Activated CD8-positive, alpha-beta memory T cell treated with anti-CD3 and anti-CD28 coated beads, Interleukin-2, amount 50 U/mL, for 24 hours (primary cell): ENCODE measurements around the gene MMRN1.

ENCODE experiments used
- DNase-seq: peaks from one replicate; pipeline ENCODE4 v3.0.0-alpha.2; 2020; ENCODE audit errors: extremely low read depth

Gene MMRN1

GRCh38 chr4:89894649-89895550, at the start of gene MMRN1:
Gene MMRN1 (plus strand): TSS chr4:89894854. CDS start chr4:89894972, 118 bp downstream.
- DNase-seq, result no peak

- no peak for DNase-seq
Measured at GRCh38 chr4:89847571-89848325, 46.9 kb upstream of the MMRN1 start.

GRCh38 chr4:89855236-89855635, 39.4 kb upstream of the MMRN1 start:
- no peak for DNase-seq

- no peak for DNase-seq
Measured at GRCh38 chr4:89860971-89861370, 33.7 kb upstream of the MMRN1 start.

GRCh38 chr4:89863533-89863932, 31.1 kb upstream of the MMRN1 start:
- no peak for DNase-seq

GRCh38 chr4:89868276-89868675, 26.4 kb upstream of the MMRN1 start:
- DNase-seq, result no peak

GRCh38 chr4:89868999-89869589, 25.6 kb upstream of the MMRN1 start:
- no peak for DNase-seq

GRCh38 chr4:89871211-89871610, 23.4 kb upstream of the MMRN1 start:
- DNase-seq, result no peak

GRCh38 chr4:89876548-89876947, 18.1 kb upstream of the MMRN1 start:
- DNase-seq, result no peak

- DNase-seq, result no peak
Measured at GRCh38 chr4:89878611-89879010, 16.0 kb upstream of the MMRN1 start.

GRCh38 chr4:89879215-89879614, 15.4 kb upstream of the MMRN1 start:
- DNase-seq, result no peak

GRCh38 chr4:89889289-89889688, 5.4 kb upstream of the MMRN1 start:
- no peak for DNase-seq

GRCh38 chr4:89897867-89898266, 3.2 kb downstream of the MMRN1 start:
- DNase-seq, result no peak

- DNase-seq, result no peak
Measured at GRCh38 chr4:89898304-89898716, 3.7 kb downstream of the MMRN1 start.

GRCh38 chr4:89899152-89899551, 4.5 kb downstream of the MMRN1 start:
- DNase-seq, result no peak

- no peak for DNase-seq
Measured at GRCh38 chr4:89899854-89900253, 5.2 kb downstream of the MMRN1 start.

- peak; percentile 20 for DNase-seq
Measured at GRCh38 chr4:89901808-89902431, 7.3 kb downstream of the MMRN1 start.

- no peak for DNase-seq
Measured at GRCh38 chr4:89904524-89904923, 9.9 kb downstream of the MMRN1 start.

- DNase-seq, result no peak
Measured at GRCh38 chr4:89906316-89906715, 11.7 kb downstream of the MMRN1 start.

GRCh38 chr4:89906777-89907521, 12.3 kb downstream of the MMRN1 start:
- no peak for DNase-seq

- DNase-seq, result no peak
Measured at GRCh38 chr4:89909889-89910288, 15.2 kb downstream of the MMRN1 start.
